DND-41 (cell line): Measurements from ENCODE around the gene ENTPD8.

Experiments used
- CTCF ChIP-seq: IDR thresholded peaks from 2 replicates; pipeline ENCODE4 v1.5.1; 2012; ENCODE audit warnings: borderline replicate concordance, low read length, moderate library complexity, mild to moderate bottlenecking; ENCODE audit not compliant: poor library complexity, severe bottlenecking; ENCODE audit errors: extremely low read depth
- EZH2 ChIP-seq: IDR thresholded peaks from 3 replicates; pipeline ENCODE4 v1.6.1; 2012; ENCODE audit warnings: borderline replicate concordance, low read depth, mild to moderate bottlenecking, moderate library complexity, low read length, inconsistent platforms; ENCODE audit not compliant: severe bottlenecking

- TF ChIP-seq CTCF, result no peak
- TF ChIP-seq EZH2, result no peak
Observed at GRCh38 chr9:137416006-137416562, 25.1 kb downstream of the ENTPD8 start.
